ENCODE measurements around the gene BHLHA15.

DNA sequence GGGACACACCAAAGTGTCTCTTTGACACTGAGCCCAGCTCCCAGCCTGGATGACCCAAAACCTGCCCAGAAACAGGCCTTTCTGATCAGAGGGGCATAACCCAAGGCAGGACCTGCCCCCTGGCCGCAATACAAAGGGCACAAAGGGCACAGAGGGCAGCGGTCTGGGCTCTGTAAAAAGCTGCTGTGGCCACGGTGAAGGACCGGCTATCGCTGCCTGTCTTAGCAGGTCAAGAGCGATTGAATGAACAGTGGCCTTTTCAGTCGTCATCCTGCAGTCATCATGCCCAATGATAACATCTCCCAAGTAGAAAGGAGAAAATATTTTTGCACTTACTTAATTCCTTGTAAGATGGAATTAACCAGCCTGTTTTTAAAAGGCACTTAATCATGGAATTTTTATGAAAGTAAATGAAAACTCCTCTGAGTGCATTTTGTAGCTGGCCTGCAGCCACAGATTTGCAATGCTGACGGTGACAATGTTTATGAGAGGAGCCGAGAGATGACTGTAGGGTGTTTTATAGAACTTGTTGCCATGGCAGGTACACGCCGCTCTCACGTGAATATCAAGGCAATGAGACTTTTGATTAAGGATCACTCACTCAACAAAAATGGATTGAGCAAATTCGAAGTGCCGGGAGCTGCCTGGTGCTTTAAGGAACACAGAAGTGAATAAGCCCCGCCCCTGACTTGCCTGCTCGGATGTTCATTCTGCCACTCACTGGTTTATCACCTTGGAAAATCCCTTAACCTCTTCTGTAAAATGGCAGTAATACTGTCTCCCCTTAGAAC is 47.3 kb upstream of the BHLHA15 start:
- TF ChIP-seq, protein P1, sequence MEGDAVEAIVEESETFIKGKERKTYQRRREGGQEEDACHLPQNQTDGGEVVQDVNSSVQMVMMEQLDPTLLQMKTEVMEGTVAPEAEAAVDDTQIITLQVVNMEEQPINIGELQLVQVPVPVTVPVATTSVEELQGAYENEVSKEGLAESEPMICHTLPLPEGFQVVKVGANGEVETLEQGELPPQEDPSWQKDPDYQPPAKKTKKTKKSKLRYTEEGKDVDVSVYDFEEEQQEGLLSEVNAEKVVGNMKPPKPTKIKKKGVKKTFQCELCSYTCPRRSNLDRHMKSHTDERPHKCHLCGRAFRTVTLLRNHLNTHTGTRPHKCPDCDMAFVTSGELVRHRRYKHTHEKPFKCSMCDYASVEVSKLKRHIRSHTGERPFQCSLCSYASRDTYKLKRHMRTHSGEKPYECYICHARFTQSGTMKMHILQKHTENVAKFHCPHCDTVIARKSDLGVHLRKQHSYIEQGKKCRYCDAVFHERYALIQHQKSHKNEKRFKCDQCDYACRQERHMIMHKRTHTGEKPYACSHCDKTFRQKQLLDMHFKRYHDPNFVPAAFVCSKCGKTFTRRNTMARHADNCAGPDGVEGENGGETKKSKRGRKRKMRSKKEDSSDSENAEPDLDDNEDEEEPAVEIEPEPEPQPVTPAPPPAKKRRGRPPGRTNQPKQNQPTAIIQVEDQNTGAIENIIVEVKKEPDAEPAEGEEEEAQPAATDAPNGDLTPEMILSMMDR (IDR thresholded peaks at IDR 0.05) = no peak
- no peak for TF ChIP-seq POLR2AphosphoS5 (IDR thresholded peaks at IDR 0.05; ENCODE audit: insufficient read depth in 1 of 2, low read depth in 1 of 2)

Measured in vagina (tissue), 2 donors.